OCI-LY1 (cell line): ENCODE data around the gene ZNF672.

ENCODE experiments used
- H2AFZ ChIP-seq: fragments of 200-600 bp; sonication (generic), shearing (Covaris generic); 2 replicates; pipeline ENCODE4 v1.6.0; 2014; ENCODE audit warnings: antibody characterized with exemption, mild to moderate bottlenecking, low read length
- H3F3A ChIP-seq: fragments of 200-600 bp; sonication (generic), shearing (Covaris generic); 2 replicates; pipeline ENCODE4 v1.6.0; 2014; ENCODE audit warnings: mild to moderate bottlenecking, antibody characterized with exemption, low read length, moderate library complexity; ENCODE audit not compliant: insufficient read depth
- H3K27ac ChIP-seq: fragments of 200-600 bp; sonication (generic); 2 replicates; pipeline ENCODE4 v1.5.1; 2014; ENCODE audit warnings: low read length, mixed run types, mild to moderate bottlenecking, low read depth; ENCODE audit not compliant: poor library complexity, severe bottlenecking
- H3K27me3 ChIP-seq: fragments of 200-600 bp; sonication (generic); 2 replicates; pipeline ENCODE4 v1.6.0; 2014; ENCODE audit warnings: antibody characterized with exemption, mild to moderate bottlenecking, low read length, moderate library complexity; ENCODE audit not compliant: insufficient read depth
- H3K36me3 ChIP-seq: fragments of 200-600 bp; sonication (generic); 2 replicates; pipeline ENCODE4 v1.6.1; 2014; ENCODE audit warnings: mild to moderate bottlenecking, antibody characterized with exemption, low read length, moderate library complexity, mixed read lengths; ENCODE audit not compliant: insufficient read depth
- H3K4me1 ChIP-seq: fragments of 200-600 bp; sonication (generic); 2 replicates; pipeline ENCODE4 v1.5.1; 2014; ENCODE audit warnings: mild to moderate bottlenecking, low read length, moderate library complexity; ENCODE audit not compliant: insufficient read depth, severe bottlenecking
- H3K4me2 ChIP-seq: fragments of 200-600 bp; sonication (generic), shearing (Covaris generic); 2 replicates; pipeline ENCODE4 v1.6.1; 2014; ENCODE audit warnings: low read length
- H3K4me3 ChIP-seq: fragments of 200-600 bp; sonication (generic); 2 replicates; pipeline ENCODE4 v1.5.1; 2014; ENCODE audit warnings: low read length, low read depth, mild to moderate bottlenecking, mixed read lengths; ENCODE audit not compliant: poor library complexity, severe bottlenecking
- H3K79me2 ChIP-seq: fragments of 200-600 bp; shearing (Covaris generic); 2 replicates; pipeline ENCODE4 v1.6.1; 2016; ENCODE audit warnings: mixed run types, low read length, mixed read lengths; ENCODE audit not compliant: insufficient read depth
- H3K9ac ChIP-seq: fragments of 200-600 bp; sonication (generic), shearing (Covaris generic); 2 replicates; pipeline ENCODE4 v1.6.1; 2014; ENCODE audit warnings: mild to moderate bottlenecking, low read length, mixed read lengths
- H3K9me2 ChIP-seq: fragments of 200-600 bp; sonication (generic), shearing (Covaris generic); 2 replicates; pipeline ENCODE4 v1.6.1; 2014; ENCODE audit warnings: low read depth, mild to moderate bottlenecking, low read length, mixed read lengths
- H3K9me3 ChIP-seq: fragments of 200-600 bp; shearing (Covaris generic); 2 replicates; pipeline ENCODE4 v1.6.1; 2014; ENCODE audit warnings: low read length, mixed read lengths
- H4K20me1 ChIP-seq: fragments of 200-600 bp; sonication (generic), shearing (Covaris generic); 2 replicates; pipeline ENCODE4 v1.6.0; 2016; ENCODE audit warnings: mild to moderate bottlenecking, low read length; ENCODE audit not compliant: insufficient read depth
- EZH2 ChIP-seq: fragments of 200-600 bp; sonication (generic), shearing (Covaris generic); IDR thresholded peaks from 2 replicates; pipeline ENCODE4 v1.8.0; 2017; ENCODE audit warnings: borderline replicate concordance, mixed run types, mild to moderate bottlenecking, antibody characterized with exemption, low read length, moderate library complexity, mixed read lengths
- TF ChIP-seq, protein P1 (sequence below): fragments of 200-600 bp; sonication (generic), shearing (Covaris generic); IDR thresholded peaks from 2 replicates; pipeline ENCODE4 v1.5.1; 2017; ENCODE audit warnings: mild to moderate bottlenecking, antibody characterized with exemption, low read length, moderate library complexity, mixed read lengths

The ZNF672 gene

DNA sequence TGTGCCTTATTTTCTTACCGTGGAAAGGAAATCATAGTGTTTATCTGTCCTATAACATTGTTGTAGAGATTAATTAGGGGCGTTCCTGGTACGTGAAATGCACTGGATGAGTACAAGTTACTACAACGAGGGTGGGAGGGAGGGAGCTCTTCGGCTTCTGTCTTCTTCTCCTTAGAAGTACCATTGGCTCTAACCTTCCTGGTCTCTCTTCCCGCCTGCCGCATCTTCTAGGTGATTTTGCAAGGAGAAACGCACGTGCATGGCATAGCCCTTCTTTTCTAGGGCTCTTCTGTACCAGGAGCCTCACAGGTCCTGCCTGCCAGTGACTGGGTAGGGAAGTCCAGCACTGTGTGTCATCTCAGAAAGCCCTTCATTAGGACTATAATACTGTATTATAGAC, 29.1 kb upstream of the ZNF672 start:
- H3K4me1 ChIP-seq = peaks cover 17% of the 10 kb centered on the region
- H3K4me2 ChIP-seq = no peak overlapping the region
- H3K9me2 ChIP-seq = no peaks in the 10 kb centered on the region
- no peaks in the 10 kb centered on the region for H3K9me3 ChIP-seq
- no peak overlapping the region for H3K4me3 ChIP-seq
- H3K79me2 ChIP-seq = no peaks in the 10 kb centered on the region
- H4K20me1 ChIP-seq = no peaks in the 10 kb centered on the region
- no peaks in the 10 kb centered on the region for H3F3A ChIP-seq
- peaks cover 10% of the 10 kb centered on the region for H3K36me3 ChIP-seq
- no peaks in the 10 kb centered on the region for H3K27me3 ChIP-seq
- no peak overlapping the region for H3K27ac ChIP-seq
- H2AFZ ChIP-seq = no peak overlapping the region
- no peak overlapping the region for H3K9ac ChIP-seq
- TF ChIP-seq, protein P1, sequence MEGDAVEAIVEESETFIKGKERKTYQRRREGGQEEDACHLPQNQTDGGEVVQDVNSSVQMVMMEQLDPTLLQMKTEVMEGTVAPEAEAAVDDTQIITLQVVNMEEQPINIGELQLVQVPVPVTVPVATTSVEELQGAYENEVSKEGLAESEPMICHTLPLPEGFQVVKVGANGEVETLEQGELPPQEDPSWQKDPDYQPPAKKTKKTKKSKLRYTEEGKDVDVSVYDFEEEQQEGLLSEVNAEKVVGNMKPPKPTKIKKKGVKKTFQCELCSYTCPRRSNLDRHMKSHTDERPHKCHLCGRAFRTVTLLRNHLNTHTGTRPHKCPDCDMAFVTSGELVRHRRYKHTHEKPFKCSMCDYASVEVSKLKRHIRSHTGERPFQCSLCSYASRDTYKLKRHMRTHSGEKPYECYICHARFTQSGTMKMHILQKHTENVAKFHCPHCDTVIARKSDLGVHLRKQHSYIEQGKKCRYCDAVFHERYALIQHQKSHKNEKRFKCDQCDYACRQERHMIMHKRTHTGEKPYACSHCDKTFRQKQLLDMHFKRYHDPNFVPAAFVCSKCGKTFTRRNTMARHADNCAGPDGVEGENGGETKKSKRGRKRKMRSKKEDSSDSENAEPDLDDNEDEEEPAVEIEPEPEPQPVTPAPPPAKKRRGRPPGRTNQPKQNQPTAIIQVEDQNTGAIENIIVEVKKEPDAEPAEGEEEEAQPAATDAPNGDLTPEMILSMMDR = no peak
- no peak for TF ChIP-seq EZH2

DNA sequence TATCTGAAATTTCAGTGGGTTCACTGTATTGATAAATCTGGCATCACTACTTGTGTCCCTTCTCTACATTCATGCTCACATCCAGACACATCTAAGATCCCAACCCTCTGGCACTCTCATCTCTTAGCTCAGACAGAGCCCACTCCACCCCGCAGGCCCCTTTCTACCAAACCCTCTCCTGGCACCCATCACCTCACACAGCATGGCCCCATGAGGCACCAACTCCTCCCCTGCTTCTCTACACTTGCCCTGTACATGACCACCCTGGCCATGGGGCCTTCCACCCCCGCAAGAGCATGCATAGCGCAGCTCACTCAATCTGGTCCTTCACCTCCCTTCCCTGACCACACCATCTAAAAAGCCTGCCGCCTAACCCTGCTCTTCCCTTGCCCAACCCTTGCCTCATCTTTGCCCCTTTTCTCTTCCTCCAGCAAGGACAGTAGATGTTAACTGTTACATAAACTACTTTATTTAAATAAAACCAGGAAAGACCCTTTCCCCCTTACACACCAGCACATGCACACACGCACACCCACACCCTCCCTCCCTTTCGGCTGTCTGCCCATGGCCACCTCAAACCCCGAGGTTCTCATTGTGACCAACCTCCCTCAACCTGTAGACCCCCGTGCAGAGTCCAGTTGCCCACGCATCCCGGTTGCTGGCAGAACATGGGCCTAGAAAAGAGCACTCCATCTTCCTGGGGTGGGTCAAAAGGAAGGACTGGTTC, 27.9 kb upstream of the ZNF672 start:
- peaks cover 22% of the 10 kb centered on the region for H3K36me3 ChIP-seq
- H3K4me1 ChIP-seq = peaks cover 10% of the 10 kb centered on the region
- no peak overlapping the region for H3K4me2 ChIP-seq
- no peaks in the 10 kb centered on the region for H3F3A ChIP-seq
- H3K9ac ChIP-seq = no peak overlapping the region
- H3K9me2 ChIP-seq = no peaks in the 10 kb centered on the region
- TF ChIP-seq EZH2 = no peak
- TF ChIP-seq, protein P1 = no peak
- no peaks in the 10 kb centered on the region for H3K9me3 ChIP-seq
- H4K20me1 ChIP-seq = no peaks in the 10 kb centered on the region
- H3K4me3 ChIP-seq = no peak overlapping the region
- H3K79me2 ChIP-seq = no peaks in the 10 kb centered on the region
- H2AFZ ChIP-seq = no peak overlapping the region
- H3K27me3 ChIP-seq = no peaks in the 10 kb centered on the region
- no peak overlapping the region for H3K27ac ChIP-seq

DNA sequence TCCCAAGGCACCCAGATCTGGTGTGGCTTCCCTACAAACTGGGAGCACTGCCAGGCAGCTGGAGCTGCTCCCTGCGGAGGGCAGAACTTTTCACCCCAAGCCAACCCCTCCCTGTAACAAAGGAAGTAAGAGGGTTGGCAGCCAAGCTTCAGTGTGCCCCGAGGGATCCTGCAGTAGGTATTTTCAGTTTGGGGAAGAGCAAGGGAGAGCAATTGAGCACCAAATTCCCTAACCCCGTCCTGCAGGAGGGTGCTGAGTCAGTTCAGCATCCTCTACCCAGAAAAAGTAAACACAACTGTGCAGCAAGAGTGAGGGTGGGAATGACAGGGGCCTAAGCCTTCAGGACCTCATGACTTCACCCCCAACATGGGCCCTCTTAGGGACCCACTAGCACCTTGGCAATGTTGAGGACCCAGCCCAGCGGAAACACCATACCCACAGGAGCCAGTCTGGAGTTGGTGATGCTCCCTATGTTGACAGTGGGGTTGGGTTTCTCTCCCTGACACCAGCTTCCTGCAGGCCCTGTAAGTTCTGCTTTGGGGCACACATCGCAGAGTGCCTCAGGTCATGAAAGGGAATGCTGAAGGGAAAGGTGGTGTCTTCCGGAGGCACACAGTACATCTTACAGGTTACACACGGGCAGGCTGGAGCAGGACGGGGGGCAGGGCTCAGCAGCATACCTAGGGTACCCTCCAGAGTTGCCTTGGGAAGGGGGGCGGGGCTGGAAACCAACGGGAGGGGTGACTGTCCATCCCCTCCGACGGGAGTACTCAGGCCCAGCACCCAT, 27.1 kb upstream of the ZNF672 start:
- Histone ChIP-seq H3K4me2 (no peak overlapping the region), H4K20me1 (no peaks in the 10 kb centered on the region), H2AFZ (no peak overlapping the region), H3K79me2 (no peaks in the 10 kb centered on the region), H3K4me3 (no peak overlapping the region), H3K27ac (no peak overlapping the region), H3F3A (no peaks in the 10 kb centered on the region), H3K9ac (no peak overlapping the region), H3K9me3 (no peaks in the 10 kb centered on the region), H3K4me1 (peaks cover 2% of the 10 kb centered on the region), H3K36me3 (peaks cover 30% of the 10 kb centered on the region), H3K27me3 (no peaks in the 10 kb centered on the region), H3K9me2 (no peaks in the 10 kb centered on the region)
- TF ChIP-seq, protein P1 = no peak
